D721Med (cell line): Measurements from ENCODE around the gene QSOX2.

Source experiments
- DNase-seq: peaks from one replicate; pipeline ENCODE4 v3.0.0; 2011; ENCODE audit warnings: low spot score; ENCODE audit not compliant: insufficient read length
- FAIRE-seq: peaks from 2 replicates; lab custom pipeline; 2011; peaks lifted over from hg19 to GRCh38; lab: Jason Lieb, UNC
- CTCF ChIP-seq: IDR thresholded peaks from 2 replicates; pipeline ENCODE4 v1.5.1; 2012; ENCODE audit warnings: mild to moderate bottlenecking, control low read depth; ENCODE audit not compliant: insufficient read depth; ENCODE audit errors: missing control alignments

The QSOX2 gene

DNA sequence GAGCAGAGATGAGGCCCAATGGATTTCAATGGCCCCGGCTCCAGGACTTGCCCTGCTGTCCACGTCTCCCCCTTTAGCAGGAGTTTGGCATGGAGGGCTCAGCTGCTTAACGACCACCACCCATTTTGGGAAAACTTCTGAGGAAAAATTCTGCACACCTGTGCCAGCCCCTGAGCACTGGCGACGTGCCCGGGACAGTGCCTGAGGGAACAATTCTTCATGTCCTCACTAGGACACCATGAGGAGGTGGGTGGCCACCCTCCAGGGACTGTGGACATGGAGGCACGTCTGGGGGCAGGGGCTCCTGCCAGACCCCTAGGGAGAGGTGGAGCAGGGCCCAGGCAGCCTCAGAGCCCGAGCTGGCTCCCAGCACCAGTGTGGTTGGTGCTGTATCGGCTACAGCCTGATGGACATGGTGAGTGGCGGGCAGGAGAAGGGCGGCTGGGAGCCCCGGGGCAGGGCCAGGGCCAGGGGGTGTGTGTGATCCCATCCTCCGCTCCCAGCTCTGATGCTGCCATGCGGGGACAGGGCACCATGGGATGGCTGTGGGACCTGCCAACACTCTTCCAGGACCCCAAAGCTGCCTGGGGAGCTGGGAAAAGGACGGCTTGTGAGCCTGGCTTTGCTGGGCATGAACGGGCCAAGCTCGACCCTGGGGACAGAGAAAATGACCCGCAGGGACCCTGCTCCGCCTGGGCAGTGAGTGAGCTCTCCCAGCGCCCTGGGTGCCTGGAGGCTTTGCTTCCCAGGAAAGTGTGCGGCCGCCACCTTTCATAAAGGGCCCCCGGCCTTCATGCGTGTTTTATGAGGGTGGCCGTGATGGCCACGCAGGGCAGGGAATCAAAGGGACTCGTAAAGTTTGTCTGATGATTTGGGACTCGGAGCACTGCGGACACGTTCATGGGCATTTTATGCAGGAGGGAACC, 3.6 kb upstream of the QSOX2 start:
- DNase-seq (no peak), FAIRE-seq (no peak)
- TF ChIP-seq CTCF = no peak

DNA sequence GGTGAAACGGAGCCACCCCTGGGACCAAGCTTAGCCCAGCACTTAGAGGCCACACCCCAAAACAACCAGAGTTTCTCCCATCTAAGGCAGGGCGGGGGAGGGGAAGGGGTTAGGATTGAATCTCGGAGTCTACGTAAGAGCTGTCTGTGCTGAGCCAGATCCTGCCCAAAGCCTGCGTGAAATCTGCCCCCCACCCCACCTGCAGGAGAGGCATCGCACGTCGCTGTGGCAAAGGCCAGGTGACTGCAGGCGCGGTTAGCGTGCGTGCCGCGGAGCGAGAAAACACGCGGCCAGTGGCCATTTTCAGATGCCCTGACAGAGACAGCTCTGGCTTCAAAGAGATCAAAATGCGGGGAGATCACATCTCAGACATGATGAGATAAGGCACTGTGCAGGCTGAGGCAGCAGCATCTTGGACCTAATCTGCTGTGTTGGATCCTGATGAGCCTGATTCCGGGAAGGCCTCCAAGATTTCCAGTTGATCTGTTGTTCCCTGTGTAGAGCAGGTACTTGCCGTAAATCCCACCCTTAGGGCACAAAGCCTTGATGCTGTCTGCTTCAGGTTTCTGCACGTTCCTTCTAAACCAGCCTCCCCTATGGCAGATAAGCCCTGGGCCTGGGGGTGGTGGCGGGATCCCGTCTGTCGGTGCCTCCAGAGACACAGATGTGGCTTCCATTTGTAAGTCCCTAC, 2.5 kb upstream of the QSOX2 start:
- FAIRE-seq = no peak
- no peak for TF ChIP-seq CTCF
- DNase-seq = no peak

DNA sequence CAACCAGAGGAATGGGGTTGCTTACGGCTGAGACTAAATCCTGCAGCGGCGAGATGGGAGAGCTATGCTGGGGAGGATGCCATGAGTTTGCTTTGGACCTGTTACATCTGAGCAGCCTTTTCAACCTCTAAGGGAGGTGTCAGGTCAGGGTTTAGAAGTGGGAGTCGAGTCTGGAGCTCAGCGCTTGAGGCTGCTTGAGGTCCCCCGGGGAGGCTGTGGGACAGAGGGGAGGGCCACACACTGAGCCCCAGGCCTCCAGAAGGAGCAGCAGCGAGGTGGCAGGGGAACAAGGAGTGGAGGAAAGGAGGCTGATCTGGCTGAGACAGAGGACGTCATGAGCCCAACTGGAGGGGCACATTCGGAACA, 1.9 kb upstream of the QSOX2 start:
- FAIRE-seq (no peak), DNase-seq (no peak)
- no peak for TF ChIP-seq CTCF

GRCh38 chr9:136246849-136247550, 1.4 kb upstream of the QSOX2 start:
- FAIRE-seq (no peak), DNase-seq (no peak)
- no peak for TF ChIP-seq CTCF

DNA sequence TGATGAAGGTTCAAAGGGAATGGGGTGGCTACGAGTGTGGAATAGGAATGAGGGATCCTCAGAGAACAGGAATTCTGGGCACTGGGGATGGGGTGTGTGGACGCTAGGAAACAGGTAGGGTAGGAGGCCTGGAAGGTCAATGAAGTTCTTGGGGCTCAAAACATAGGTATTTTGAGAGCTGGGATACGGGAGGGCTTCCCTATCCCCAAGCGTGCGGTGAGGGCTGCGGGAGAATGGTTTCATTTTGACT, 718 bp downstream of the QSOX2 start:
- no peak for FAIRE-seq
- TF ChIP-seq CTCF = no peak

GRCh38 chr9:136244122-136244968, 1.3 kb downstream of the QSOX2 start:
- DNase-seq (no peak), FAIRE-seq (no peak)
- no peak for TF ChIP-seq CTCF

More for the DNA sequence above, 718 bp downstream of the QSOX2 start:
- DNase-seq = no peak
